NCI-H1436 treated with DMSO at 0.1 percent for 48 hours (cell line): ENCODE measurements around the gene TBCD.
"Not testable (repeated sequence)": the region's sequence is repeated elsewhere in the genome, so short reads cannot be mapped to it uniquely, and the experiment has no call there.

ENCODE experiments used
- DNase-seq: peaks from one replicate; lab custom pipeline; 2025; lab: John Stamatoyannopoulos, UW

Gene TBCD

GRCh38 chr17:82956726-82957468 lies 205.0 kb downstream of the TBCD start:
- no peak for DNase-seq

GRCh38 chr17:82957469-82957795 lies 205.6 kb downstream of the TBCD start:
- DNase-seq, result no peak

GRCh38 chr17:82957961-82958561 lies 206.2 kb downstream of the TBCD start:
- DNase-seq, result no peak

GRCh38 chr17:82959242-82959930 lies 207.5 kb downstream of the TBCD start:
- DNase-seq, result no peak

- no peak for DNase-seq
These were observed 208.1 kb downstream of the TBCD start for GRCh38 chr17:82959990-82960418.

GRCh38 chr17:82960419-82961271 lies 208.8 kb downstream of the TBCD start:
- DNase-seq, result no peak

GRCh38 chr17:82961366-82962162 lies 209.7 kb downstream of the TBCD start:
- no peak for DNase-seq

GRCh38 chr17:82962163-82962720 lies 210.4 kb downstream of the TBCD start:
- no peak for DNase-seq

GRCh38 chr17:82963104-82963950 lies 211.5 kb downstream of the TBCD start:
- no peak for DNase-seq

GRCh38 chr17:82964451-82964850 lies 212.6 kb downstream of the TBCD start:
- DNase-seq, result not testable (repeated sequence)

- no peak for DNase-seq
These were observed 213.0 kb downstream of the TBCD start for GRCh38 chr17:82964851-82965341.

GRCh38 chr17:82965371-82965770 lies 213.5 kb downstream of the TBCD start:
- DNase-seq, result no peak

- no peak for DNase-seq
These were observed 214.6 kb downstream of the TBCD start for GRCh38 chr17:82966415-82966814.

- DNase-seq, result no peak
These were observed 215.6 kb downstream of the TBCD start for GRCh38 chr17:82967268-82968032.

- DNase-seq, result not testable (repeated sequence)
These were observed 216.4 kb downstream of the TBCD start for GRCh38 chr17:82968033-82968841.

- no peak for DNase-seq
These were observed 218.2 kb downstream of the TBCD start for GRCh38 chr17:82970067-82970466.

- DNase-seq, result no peak
These were observed 219.1 kb downstream of the TBCD start for GRCh38 chr17:82970818-82971590.
